ENCODE data around the gene MED26.

The MED26 gene

DNA sequence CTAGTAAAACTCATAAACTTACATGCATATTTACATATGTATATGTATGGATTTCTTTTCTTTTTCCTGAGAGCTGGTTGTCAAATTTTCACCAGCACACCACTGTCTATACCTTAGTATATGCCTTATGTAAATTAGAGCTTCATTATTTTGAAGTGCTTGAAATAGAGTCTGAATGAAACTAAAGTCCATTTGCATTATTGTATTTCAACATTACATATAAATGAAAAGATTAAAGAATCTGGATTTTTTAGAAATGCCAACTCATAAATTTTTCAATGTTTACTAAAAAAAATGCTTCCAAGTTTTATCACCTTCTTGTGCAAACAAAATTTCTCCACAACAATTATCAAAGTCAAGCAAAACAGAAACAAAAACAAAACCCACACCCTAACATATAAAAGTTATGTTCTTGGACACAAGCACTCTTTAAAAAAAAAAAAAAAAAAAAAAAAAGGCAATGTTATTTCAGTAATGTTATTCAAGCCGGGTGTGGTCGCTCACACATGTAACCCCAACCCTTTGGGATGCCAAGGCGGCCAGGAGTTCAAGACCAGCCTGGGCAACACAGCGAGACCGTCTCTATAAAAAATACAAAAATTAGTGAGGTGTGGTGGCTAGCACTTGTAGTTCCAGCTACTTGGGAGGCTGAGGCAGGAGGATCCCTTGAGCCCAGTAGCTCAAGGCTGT lies 18.3 kb downstream of the MED26 start:
- DNase-seq (ENCODE audit: low spot score), result no peak
- in situ Hi-C loops (cut with MboI; ENCODE audit: low sequenced_read_pairs, unreplicated experiment), result no loop called here
- TF ChIP-seq, protein P1, sequence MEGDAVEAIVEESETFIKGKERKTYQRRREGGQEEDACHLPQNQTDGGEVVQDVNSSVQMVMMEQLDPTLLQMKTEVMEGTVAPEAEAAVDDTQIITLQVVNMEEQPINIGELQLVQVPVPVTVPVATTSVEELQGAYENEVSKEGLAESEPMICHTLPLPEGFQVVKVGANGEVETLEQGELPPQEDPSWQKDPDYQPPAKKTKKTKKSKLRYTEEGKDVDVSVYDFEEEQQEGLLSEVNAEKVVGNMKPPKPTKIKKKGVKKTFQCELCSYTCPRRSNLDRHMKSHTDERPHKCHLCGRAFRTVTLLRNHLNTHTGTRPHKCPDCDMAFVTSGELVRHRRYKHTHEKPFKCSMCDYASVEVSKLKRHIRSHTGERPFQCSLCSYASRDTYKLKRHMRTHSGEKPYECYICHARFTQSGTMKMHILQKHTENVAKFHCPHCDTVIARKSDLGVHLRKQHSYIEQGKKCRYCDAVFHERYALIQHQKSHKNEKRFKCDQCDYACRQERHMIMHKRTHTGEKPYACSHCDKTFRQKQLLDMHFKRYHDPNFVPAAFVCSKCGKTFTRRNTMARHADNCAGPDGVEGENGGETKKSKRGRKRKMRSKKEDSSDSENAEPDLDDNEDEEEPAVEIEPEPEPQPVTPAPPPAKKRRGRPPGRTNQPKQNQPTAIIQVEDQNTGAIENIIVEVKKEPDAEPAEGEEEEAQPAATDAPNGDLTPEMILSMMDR (IDR thresholded peaks at IDR 0.05; ENCODE audit: borderline replicate concordance, control extremely low read depth, extremely low read depth, insufficient read depth, missing control alignments), result no peak

DNA sequence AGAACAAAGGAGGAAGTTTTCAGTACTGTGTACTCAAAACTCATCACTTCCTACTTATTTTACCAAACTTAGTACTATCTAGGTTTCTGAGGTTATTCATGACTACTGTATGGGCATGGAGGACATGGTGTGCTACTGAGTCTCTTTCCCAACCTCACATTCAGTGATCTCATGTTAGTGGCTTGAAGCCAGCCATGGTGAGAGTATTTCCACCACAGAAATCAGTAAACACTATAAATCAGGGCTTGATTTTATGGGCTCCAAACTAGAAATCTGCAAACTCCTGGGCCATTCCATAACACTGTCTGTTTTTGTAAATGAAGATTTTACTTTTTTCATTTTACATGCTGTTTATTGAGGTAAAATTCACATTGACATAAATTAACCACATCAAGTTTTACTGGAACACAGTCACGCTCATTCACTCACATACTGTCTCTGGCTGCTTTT lies 19.7 kb downstream of the MED26 start:
- TF ChIP-seq, protein P1 (IDR thresholded peaks at IDR 0.05; ENCODE audit: borderline replicate concordance, control extremely low read depth, extremely low read depth, insufficient read depth, missing control alignments), result no peak
- no peak for DNase-seq (ENCODE audit: low spot score)
- in situ Hi-C loops (cut with MboI; ENCODE audit: low sequenced_read_pairs, unreplicated experiment), result no loop called here

DNA sequence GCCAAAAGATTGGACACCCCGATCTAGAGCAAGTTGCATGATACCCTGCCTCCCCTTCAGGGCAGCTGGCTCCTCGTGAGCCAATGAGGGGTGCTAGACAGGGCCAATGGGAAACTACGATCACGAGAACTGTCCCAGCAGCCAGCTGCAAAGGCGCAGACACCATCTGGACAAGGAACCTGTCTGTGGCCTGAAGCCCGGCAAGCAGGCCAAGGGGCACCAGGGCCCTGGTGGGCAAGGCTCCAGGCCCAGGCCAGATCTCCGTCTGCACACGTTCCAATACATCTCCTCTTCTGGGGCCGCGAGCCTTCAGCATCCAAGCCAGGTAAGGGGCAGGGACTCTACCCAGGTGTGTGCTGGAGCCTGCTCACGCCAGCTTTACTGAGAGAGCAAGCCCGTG lies 20.2 kb downstream of the MED26 start:
- TF ChIP-seq, protein P1 (IDR thresholded peaks at IDR 0.05; ENCODE audit: borderline replicate concordance, control extremely low read depth, extremely low read depth, insufficient read depth, missing control alignments), result no peak
- in situ Hi-C loops (cut with MboI; ENCODE audit: low sequenced_read_pairs, unreplicated experiment), result no loop called here
- DNase-seq (ENCODE audit: low spot score), result no peak

DNA sequence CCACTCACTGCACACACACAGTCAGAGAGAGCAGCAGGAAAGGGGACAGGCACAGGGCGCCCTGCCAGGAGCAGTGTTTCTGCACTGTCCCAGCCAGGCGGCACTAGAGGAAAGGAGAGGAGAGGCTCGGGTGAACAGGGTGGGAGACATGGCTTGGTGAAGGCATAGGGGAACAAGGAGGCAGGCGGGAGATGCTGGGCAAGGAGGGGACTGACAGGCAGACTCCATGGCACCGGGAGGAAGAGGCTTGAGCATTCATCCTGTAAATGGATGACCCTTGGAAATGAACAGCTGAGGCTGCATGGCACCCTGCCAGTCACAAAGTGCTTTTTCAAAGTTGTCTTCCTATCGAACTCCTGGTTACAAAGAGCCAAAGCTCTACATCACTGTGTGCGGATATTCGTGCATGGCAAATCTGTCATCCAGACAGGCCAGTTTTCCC lies 22.4 kb downstream of the MED26 start:
- TF ChIP-seq, protein P1 (IDR thresholded peaks at IDR 0.05; ENCODE audit: borderline replicate concordance, control extremely low read depth, extremely low read depth, insufficient read depth, missing control alignments), result no peak
- DNase-seq (ENCODE audit: low spot score), result no peak
- in situ Hi-C loops (cut with MboI; ENCODE audit: low sequenced_read_pairs, unreplicated experiment), result no loop called here

DNA sequence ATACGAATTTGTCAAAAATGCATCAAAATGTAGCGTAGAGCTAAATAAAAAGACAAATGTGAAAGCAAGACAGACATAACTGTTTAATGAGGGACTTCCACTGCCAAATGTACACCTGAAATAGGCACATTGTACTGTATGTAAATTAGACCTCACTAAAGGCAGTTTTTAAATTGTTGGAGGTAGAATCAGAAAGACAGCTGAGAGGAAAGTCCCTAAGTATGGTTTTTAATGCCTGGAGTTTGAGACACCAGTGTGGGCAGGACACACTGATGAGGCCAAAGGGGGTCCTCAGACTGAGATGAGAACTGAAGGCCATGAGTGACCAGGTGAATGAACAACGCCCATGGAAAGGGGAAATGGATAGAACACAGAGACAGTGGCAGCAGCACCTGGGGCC lies 22.9 kb downstream of the MED26 start:
- DNase-seq (ENCODE audit: low spot score), result no peak
- in situ Hi-C loops (cut with MboI; ENCODE audit: low sequenced_read_pairs, unreplicated experiment), result no loop called here
- TF ChIP-seq, protein P1 (IDR thresholded peaks at IDR 0.05; ENCODE audit: borderline replicate concordance, control extremely low read depth, extremely low read depth, insufficient read depth, missing control alignments), result no peak

DNA sequence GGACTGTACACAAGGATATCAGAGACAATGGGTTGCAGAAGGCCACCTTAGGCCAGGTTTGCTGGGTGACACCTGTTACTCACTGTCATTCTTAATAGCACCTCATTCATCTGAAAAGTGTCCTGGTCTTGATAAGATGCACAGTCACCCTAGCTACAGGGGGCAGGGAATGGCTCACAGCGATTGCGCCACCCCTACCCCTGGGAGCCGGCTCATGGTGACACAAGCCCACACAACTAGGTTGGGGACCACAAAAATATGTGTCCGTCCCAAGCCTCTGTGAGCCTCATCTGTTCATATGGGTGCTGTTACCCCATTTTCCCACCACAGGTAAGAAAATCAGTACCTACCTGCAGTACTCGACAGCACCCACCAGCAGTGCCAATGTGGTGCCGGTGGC lies 23.4 kb downstream of the MED26 start:
- DNase-seq (ENCODE audit: low spot score), result no peak
- in situ Hi-C loops (cut with MboI; ENCODE audit: low sequenced_read_pairs, unreplicated experiment), result no loop called here
- TF ChIP-seq, protein P1 (IDR thresholded peaks at IDR 0.05; ENCODE audit: borderline replicate concordance, control extremely low read depth, extremely low read depth, insufficient read depth, missing control alignments), result no peak
